HG03521 (cell line): ENCODE results near the gene PCTP.

Experiments used
- ATAC-seq: cut with Tn5 transposase; IDR thresholded peaks from one replicate; pipeline ENCODE4 v1.9.1; 2021; ENCODE audit warnings: mild to moderate bottlenecking, moderate library complexity; ENCODE audit not compliant: unreplicated experiment

The PCTP gene

DNA sequence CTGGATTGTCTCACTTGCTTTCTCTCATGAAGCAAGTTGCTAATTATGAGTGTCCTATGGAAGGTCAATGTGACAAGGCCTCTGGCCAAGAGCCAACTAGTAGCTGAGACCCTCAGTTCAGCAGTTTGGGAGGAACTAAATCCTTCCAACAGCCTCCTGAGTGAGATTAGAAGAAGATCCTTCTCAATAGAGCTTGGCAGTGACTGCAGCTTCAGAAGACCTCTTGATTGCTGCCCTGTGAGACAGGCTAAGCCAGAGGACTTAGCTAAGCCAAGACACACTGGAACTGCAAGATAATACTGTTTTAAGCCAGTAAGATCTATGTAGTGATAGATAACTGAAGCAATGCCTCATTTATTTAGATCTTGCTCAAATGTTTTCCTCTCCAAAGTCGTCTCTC, 34.3 kb downstream of the PCTP start:
- ATAC-seq, result no peak

DNA sequence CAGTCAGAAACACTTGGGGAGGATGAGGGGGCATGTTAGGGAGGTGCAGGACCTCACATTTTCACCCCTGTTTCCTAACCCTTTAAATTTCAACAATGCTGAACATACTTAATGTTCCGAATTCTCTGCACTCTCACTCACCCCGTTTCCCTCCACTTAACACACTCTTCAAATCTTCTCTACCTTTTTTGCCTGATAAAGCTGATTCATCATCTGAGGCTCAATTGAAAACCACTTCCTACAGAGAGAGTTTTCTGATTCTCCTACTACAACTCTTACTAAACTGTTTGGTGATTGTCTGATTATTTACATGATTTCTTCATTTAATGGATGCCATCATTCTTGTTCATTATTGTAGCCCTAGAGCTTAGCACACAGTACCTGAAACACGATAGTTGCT, 42.4 kb downstream of the PCTP start:
- ATAC-seq, result no peak

DNA sequence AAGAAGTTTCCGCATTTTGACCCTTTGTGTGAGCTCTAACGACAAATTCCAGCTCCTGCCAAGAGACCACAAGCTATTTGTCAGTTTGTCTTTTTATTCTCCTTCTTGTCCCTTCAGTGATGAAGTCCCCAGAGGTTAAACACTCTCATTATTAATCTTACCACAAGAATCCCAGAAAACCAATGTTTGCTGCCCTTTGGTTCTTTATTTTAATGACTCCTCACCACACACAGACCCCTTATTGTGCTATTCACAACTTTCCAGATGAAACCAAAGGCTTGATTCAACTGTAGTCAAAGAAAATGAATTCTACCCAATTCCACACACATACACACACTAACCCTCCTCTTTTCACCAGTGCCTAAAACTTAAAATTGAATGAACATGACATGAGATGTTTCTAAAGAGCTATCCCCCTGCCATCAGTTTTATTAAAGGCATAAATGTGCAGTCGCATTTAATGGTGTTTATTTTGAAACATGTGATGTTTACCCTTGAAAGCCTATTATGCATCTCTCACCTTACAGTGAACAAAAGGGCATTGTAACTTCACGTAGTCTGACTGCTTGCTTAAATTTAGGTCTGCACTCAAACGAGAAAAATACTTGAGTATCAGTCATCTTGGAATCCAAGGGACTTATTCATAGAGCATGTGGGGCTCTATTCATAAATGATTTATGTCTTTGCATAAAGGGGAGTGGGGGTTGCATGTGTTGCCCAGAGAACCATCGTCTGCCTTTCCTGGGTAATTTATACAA, 44.1 kb downstream of the PCTP start:
- ATAC-seq, result no peak

DNA sequence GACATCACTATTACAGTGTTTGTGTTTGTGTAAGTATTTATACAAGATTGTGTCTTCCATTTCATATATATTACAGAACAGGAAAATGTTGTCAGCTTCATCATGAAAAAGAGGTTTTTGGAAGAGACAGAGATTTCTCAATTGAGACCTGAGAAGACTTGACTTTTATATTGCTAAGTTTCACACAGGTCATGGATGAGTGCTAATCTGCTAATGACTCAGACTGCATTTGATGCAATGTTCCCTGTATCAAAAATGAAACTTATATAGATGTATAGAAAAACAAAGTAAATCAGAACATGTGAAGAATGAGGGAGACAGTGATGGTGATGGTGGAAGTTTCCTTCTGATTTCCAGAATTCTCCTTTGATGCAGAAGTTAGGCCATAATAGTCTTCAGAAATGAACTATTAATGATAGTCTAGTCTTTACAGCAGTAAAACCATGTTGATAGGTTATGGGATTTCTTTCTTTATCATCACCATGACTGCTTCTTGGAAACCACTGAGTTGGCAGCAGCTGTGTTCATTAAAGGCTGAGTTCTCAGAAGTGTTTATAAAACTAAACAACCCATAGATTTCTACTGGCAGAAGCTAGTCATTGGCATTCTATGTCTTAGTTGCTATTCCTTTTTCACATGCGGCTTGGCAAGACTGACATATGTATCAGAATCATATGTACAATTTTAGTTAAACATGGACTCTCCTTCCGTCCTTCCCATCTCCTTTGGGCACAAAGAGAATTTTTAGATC, 56.1 kb downstream of the PCTP start:
- ATAC-seq, result no peak

DNA sequence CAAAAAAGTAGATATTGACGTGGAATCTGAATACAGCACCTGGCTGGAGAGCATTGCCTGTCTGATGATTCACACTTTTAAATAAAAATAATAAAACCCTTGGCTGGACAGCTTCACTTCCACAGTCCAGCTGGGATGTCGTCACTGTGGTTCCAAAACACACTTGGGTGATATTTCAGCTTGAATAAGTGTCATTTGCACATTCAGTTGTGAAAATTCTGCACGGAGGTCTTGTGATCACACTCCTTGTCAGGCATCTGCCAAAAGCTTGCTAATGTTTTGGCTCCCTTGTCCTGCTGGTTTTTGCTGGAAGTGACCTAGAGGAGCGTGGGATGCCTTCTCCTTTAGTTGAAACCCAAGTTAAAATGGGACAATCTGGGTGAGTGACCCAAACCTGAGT, 60.7 kb downstream of the PCTP start:
- no peak for ATAC-seq

DNA sequence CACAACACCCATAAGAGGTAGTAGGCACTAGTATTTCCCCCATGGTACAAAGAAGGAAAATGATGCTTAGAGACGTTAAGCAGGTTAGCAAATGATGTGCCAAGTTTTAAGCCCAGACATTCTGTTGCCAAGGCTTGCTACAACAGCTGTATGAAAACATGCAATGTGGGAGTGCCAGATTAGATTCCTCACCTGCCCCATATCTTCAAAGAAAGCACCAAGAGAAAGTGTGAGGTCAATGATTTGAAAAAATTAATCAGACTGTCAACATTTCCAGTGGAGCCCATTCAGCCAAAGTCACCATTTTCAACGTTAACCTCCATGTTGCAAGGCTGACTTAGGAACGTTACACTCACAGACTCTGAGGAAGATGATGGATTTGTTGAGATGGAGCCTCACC, 61.5 kb downstream of the PCTP start:
- ATAC-seq, result no peak

DNA sequence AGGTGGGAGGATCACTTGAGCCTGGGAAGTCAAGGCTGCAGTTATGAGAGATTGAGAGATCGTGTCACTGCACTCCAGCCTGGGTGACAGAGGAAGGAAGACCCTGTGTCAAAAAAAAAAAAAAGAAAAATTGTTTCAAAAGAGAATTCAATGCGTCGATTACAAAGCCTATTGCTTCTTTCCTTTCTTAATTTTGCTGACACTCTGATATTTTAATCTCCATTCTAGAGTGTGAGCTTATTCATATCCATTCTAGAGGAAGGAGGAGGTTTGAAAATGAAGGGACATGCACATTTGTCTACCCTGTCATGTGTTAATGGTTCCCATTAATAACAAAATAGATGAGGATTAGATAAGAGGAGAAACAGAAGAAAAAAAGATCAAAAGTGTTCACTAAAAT, 63.1 kb downstream of the PCTP start:
- ATAC-seq, result no peak

DNA sequence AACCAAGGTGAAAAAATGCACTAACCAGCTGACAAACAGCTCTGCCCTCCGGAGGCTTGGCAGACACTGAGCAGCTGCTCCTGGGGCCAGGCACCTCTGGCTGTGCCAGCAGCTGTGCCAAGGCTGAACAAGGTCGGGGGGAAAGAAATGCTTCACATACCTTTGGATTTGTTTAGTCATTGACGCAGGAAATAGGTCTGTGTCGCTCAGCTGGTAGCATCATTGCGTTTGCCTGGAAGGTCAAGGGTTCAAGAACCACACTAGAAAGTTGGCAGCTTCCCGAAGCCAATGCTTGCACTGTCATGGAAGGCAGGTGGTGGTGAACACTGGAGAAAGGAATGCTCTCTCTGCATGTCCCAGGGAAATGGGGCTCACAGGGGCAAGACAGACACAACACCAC, 63.5 kb downstream of the PCTP start:
- no peak for ATAC-seq

DNA sequence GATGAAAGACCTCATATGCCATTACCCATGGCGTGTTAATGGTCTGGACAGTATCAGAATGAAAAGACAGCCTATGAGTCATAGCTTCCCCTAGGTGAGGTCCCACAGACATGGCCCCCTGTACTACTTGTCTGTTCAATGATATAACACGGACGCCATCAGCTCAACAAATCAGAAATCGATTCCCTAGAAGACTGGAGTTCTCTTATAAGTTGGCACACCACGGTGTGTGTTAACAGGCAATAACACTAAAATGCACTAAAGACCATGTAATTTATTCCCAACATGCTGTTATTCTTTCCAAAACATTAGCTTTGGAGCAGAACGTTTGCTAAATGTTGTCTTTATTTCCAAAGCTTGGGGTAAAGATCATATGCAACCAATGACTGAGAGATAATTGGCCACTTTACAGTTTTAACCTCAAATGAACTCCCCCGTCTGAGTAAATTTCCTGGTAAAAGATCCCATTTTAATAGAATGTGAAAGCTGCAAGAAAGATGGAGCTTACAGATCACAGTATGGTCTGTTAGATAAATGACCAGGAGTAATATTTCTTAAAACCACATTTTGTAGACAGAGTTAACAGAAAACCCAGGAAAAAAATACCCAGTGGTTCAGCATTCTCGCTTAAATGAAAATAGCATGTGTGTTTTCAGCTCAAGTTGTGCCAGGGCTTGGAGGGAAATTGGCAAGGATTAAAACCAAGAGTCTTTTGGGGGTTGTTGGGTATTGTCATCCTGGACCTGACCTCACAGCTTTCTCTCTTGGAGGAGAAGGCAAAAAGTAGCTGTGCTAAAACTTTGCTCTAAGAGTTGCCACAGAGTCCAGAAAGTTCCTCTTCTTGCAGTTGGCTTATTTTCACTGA, 65.9 kb downstream of the PCTP start:
- no peak for ATAC-seq

DNA sequence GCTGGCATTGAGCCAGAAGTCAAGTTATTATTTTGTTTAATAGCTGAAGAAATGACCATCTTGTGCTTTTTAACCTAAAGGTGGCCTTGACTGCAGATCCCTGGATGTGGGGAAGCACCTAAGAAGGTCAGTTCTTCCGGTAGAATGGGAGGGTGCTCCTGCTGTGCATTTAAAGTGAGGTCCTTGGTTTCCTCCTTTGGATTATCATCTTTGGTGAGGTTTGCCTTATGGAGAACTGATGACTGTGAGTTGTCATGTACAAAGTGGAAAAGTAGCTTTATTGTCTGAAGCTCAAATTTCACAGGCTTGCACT, 66.5 kb downstream of the PCTP start:
- ATAC-seq, result no peak

DNA sequence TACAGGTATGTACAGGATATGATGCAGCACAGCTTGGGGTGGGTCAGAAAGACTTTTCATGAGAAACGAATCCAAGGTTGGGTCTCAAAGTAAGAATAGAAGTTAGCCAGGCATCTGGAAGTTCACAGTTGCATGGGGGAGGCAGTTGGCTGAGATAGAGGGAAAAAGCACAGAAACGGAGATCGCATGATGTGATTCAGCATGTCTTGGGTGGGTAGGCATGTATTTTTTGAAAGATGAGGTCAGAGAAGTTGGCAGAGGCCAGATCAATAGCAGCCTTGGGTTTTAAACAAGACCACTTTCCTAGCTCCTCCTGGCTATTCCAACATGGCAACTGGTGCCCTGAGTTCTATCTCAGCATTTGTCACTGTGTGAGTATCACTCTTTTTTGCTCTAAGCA, 67.2 kb downstream of the PCTP start:
- ATAC-seq, result no peak

DNA sequence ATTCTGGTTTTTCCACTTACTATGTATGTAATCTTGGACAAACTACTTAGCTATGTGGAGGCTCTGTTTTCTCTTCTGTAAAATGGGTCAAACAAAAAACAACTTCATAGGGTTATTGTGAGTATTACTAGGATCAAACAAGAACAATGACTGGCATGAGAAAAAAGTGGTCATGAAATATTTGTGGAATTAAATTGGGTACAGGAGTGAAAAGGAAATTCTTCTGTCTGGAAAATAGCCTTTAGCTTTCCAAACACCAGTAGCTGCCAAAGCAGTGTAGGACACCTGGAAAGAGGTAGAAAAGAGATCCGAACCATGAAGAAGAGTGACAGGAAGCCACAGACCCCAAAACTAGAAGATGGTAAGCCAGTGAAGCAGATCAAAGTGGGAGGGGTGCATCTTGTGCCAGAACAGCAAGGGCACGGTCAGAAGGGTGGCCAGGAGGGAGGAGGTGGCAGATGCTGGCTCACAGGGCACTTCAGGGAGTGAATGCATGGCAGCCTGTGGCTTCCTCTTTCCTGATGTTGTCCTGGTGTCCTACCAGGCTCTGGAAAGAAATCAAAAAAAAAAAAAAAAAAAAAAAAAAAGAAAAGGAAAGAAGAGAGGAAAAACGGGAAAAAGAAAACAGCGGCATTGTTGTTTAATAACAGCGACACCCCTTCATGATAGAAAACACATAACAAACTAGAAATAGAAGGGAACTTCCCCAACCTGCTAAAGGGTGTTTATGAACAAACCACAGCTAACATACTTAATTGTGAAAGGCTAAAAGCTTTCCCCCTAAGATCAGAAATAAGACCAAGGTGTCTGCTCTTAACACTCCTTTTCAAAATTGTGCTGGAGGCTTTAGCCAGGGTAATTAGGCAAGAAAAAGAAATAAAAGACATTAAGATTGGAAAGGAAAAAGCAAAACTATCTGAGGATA, 67.9 kb downstream of the PCTP start:
- ATAC-seq, result no peak

DNA sequence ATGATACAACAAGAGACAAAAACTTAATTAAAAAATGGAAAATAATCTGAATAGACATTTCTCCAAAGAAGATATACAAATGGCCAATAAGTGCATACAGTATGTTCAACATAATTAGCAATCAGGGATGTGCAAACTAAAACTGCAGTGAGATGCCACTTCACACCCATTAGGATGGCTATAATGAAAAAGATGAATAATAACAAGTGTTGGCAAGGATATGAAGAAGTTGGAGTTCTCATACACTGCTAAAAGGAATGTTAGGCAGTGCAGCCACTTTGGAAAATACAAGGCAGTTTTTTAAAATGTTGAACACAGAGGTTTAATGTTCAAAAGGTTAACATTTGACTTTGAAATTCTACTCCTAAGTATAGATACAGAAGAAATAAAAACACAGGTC, 69.8 kb downstream of the PCTP start:
- no peak for ATAC-seq

DNA sequence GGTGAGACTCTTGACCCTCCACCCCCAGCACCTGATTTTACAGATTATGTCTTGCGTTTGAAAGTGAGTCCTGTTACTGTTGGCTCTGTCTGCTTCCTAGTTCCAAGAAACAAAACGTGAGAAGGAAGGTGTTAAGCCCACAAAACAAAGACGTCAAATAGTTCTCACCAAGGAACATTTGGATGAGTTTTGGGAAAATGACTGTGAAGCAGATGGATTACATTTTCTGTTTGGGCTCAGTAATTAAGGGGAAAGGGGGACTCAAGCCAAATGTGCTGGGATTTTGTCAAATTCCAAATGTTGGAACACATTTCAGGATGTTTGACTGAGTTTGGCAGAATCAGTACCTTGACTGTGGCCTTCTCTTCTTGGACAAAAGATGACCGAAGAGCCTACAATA, 71.2 kb downstream of the PCTP start:
- no peak for ATAC-seq

DNA sequence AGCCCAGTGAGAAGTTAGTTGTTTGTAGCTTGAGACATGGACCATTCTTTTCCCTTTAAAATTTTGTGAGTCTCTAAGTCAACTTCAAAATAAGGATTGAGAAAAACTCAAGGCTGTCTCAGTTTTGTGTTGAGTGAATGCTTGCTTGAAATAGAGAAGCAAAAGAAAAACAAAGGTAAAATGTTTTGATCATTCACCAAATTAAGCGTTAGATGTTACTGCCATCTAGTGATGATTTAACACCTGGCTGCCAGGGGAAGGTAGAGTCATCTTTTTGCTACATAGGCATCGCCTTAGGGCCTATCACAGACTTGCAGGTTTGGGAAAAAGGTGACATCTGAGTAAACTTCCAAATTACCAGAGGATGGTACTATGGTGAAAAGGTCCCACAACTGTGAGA, 74.4 kb downstream of the PCTP start:
- ATAC-seq, result no peak
